OCI-LY7 (cell line): ENCODE measurements around the gene GGCX.

ENCODE experiments used
- EZH2phosphoT487 ChIP-seq: fragments of 200-600 bp; sonication (generic); IDR thresholded peaks from 2 replicates; pipeline ENCODE4 v1.6.1; 2018; ENCODE audit warnings: low read depth, borderline replicate concordance, mild to moderate bottlenecking, mixed run types, antibody characterized with exemption, low read length, moderate library complexity, mixed read lengths
- TF ChIP-seq, protein P1 (sequence below): fragments of 200-600 bp; sonication (generic); conservative IDR thresholded peaks from 2 replicates; pipeline ENCODE4 v1.5.1; 2014; ENCODE audit warnings: mild to moderate bottlenecking, antibody characterized with exemption, low read length, moderate library complexity, mixed read lengths

DNA sequence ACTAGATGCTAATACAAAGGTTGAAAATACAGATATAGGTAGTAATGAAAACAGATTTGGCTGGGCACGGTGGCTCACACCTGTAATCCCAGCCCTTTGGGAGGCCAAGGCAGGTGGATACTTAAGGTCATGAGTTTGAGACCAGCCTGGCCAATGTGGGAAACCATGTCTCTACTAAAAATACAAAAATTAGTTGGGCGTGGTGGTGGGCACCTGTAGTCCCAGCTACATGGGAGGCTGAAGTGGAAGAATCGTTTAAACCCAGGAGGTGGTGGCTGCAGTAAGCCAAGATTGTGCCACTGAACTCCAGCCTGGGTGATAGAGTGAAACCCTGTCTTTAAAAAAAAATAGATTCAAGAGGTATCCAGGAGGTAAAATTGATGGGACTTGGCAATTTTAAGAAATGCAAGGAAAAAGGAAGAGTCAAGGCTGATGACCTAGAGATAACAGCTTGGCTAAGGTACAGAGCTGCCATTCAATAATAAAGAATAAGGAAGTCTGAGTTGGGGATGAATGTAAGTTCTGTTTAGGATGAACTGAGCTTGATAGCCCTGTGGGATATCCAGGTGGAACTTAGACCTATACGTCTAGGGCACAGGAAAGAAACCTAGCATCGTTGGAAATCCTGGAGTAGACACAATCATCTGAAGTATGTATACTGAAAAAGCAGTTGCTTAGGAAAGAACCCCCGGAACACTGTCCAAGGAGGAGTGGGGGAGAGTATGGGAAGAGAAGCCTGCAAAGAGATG is 13.3 kb downstream of the GGCX start:
- TF ChIP-seq, protein P1, sequence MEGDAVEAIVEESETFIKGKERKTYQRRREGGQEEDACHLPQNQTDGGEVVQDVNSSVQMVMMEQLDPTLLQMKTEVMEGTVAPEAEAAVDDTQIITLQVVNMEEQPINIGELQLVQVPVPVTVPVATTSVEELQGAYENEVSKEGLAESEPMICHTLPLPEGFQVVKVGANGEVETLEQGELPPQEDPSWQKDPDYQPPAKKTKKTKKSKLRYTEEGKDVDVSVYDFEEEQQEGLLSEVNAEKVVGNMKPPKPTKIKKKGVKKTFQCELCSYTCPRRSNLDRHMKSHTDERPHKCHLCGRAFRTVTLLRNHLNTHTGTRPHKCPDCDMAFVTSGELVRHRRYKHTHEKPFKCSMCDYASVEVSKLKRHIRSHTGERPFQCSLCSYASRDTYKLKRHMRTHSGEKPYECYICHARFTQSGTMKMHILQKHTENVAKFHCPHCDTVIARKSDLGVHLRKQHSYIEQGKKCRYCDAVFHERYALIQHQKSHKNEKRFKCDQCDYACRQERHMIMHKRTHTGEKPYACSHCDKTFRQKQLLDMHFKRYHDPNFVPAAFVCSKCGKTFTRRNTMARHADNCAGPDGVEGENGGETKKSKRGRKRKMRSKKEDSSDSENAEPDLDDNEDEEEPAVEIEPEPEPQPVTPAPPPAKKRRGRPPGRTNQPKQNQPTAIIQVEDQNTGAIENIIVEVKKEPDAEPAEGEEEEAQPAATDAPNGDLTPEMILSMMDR, result no peak
- TF ChIP-seq EZH2phosphoT487, result no peak
